Measurements from ENCODE around the gene TFF1. TPM values are rescaled to one million over a fixed set of nuclear protein-coding genes. Genes with fewer than 3 reads are reported as not detected.
A peak's percentile ranks its signal among the peaks of the same experiment; 100 is the strongest.

TFF1 gene
- total and polyA plus RNA-seq, 4 experiments from 2014 or later: not detected

GRCh38 chr21:42358937-42359336 lies 7.4 kb downstream of the TFF1 start:
- no peak for DNase-seq
- Histone ChIP-seq H3K4me1 (ENCODE audit: insufficient read depth, low read length) (no peaks in the 10 kb centered on the region), H3K36me3 (ENCODE audit: insufficient read depth, low read length) (no peaks in the 10 kb centered on the region), H3K9me3 (ENCODE audit: control insufficient read depth in 1 of 2, low read length in 2 of 2) (no peaks in the 10 kb centered on the region), H3K4me3 (ENCODE audit: low read length in 2 of 2) (no peak overlapping the region), H3K27me3 (ENCODE audit: insufficient read depth, low read length) (no peaks in the 10 kb centered on the region), H3K27ac (ENCODE audit: low read depth, low read length) (no peak overlapping the region)
- H3K27ac Mint-ChIP-seq: peak overlapping the region in 1 of 7 donors; percentile 41
- no peaks in the 10 kb centered on the region for H3K4me1 Mint-ChIP-seq
- no peak overlapping the region for H3K4me3 Mint-ChIP-seq
- peaks cover 0 to 3% of the 10 kb centered on the region in 2 donors for H3K27me3 Mint-ChIP-seq
- peaks cover 2 to 29% (median 18%) of the 10 kb centered on the region in 8 donors for H3K9me3 Mint-ChIP-seq
- H3K36me3 Mint-ChIP-seq: peaks cover 3 to 8% of the 10 kb centered on the region in 2 donors
- intact Hi-C loops (cut with micrococcal nuclease): no loop called here
- ChIA-PET CTCF (ENCODE audit: partially characterized antibody) (interaction anchor here (0.7 kb wide), 1 partner anchor 9 kb away, joined by 3 read pairs; no protein-coding TSS in a partner anchor), POLR2A (ENCODE audit: partially characterized antibody) (no interaction called here)

DNA sequence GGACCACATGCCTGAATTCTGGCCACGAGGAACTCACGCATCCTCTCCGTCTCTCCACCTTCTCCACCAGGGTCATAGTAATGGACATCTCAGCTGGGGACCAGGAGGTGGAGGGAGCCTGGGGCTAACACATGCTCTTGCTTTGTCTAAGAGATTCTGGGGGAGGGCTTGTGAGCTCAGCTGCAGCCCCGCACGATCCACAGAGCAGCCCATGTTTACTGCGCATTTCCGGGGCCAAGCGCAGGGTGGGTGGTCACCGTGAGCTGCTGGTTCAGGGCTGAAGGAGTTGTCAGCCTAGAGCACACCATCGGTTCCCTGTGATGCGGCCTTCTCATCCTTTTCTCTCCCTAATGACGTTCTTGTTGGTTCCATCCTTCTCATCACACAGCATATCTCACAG lies 8.1 kb downstream of the TFF1 start:
- peaks cover 2 to 33% (median 20%) of the 10 kb centered on the region in 8 donors for H3K9me3 Mint-ChIP-seq
- no peaks in the 10 kb centered on the region for H3K27me3 ChIP-seq (ENCODE audit: insufficient read depth, low read length)
- H3K4me3 ChIP-seq (ENCODE audit: low read length in 2 of 2): no peak overlapping the region
- CTCF ChIA-PET (ENCODE audit: partially characterized antibody): no interaction called here
- no peaks in the 10 kb centered on the region for H3K4me1 Mint-ChIP-seq
- no peak for DNase-seq
- H3K9me3 ChIP-seq (ENCODE audit: control insufficient read depth in 1 of 2, low read length in 2 of 2): no peaks in the 10 kb centered on the region
- intact Hi-C loops (cut with micrococcal nuclease): no loop called here
- no peak overlapping the region for H3K27ac Mint-ChIP-seq
- no peak overlapping the region for H3K4me3 Mint-ChIP-seq
- POLR2A ChIA-PET (ENCODE audit: partially characterized antibody): no interaction called here
- H3K36me3 ChIP-seq (ENCODE audit: insufficient read depth, low read length): no peaks in the 10 kb centered on the region
- no peak overlapping the region for H3K27ac ChIP-seq (ENCODE audit: low read depth, low read length)
- no peaks in the 10 kb centered on the region for H3K4me1 ChIP-seq (ENCODE audit: insufficient read depth, low read length)
- peaks cover 0 to 7% of the 10 kb centered on the region in 2 donors for H3K27me3 Mint-ChIP-seq
- peaks cover 3 to 8% of the 10 kb centered on the region in 2 donors for H3K36me3 Mint-ChIP-seq

GRCh38 chr21:42357307-42357706 lies 9.0 kb downstream of the TFF1 start:
- Mint-ChIP-seq H3K27me3 (peaks cover 2 to 7% of the 10 kb centered on the region in 2 donors), H3K27ac (no peak overlapping the region), H3K4me3 (no peak overlapping the region), H3K36me3 (peaks cover 3 to 8% of the 10 kb centered on the region in 2 donors), H3K4me1 (no peaks in the 10 kb centered on the region), H3K9me3 (peaks cover 2 to 33% (median 20%) of the 10 kb centered on the region in 8 donors)
- POLR2A ChIA-PET (ENCODE audit: partially characterized antibody): no interaction called here
- no peaks in the 10 kb centered on the region for H3K27me3 ChIP-seq (ENCODE audit: insufficient read depth, low read length)
- no peaks in the 10 kb centered on the region for H3K9me3 ChIP-seq (ENCODE audit: control insufficient read depth in 1 of 2, low read length in 2 of 2)
- H3K4me1 ChIP-seq (ENCODE audit: insufficient read depth, low read length): no peaks in the 10 kb centered on the region
- intact Hi-C loops (cut with micrococcal nuclease): no loop called here
- CTCF ChIA-PET (ENCODE audit: partially characterized antibody): interaction anchor here (1.1 kb wide), 1 partner anchor 47 kb away, joined by 3 read pairs; the partner anchor contains the start of gene UBASH3A
- DNase-seq: no peak
- H3K36me3 ChIP-seq (ENCODE audit: insufficient read depth, low read length): no peaks in the 10 kb centered on the region
- no peak overlapping the region for H3K4me3 ChIP-seq (ENCODE audit: low read length in 2 of 2)
- no peak overlapping the region for H3K27ac ChIP-seq (ENCODE audit: low read depth, low read length)

GRCh38 chr21:42356650-42357049 lies 9.7 kb downstream of the TFF1 start:
- Mint-ChIP-seq H3K27ac (no peak overlapping the region), H3K4me1 (no peaks in the 10 kb centered on the region), H3K9me3 (peaks cover 2 to 33% (median 20%) of the 10 kb centered on the region in 8 donors), H3K27me3 (peaks cover 2 to 7% of the 10 kb centered on the region in 2 donors), H3K4me3 (no peak overlapping the region), H3K36me3 (peaks cover 3 to 8% of the 10 kb centered on the region in 2 donors)
- no peaks in the 10 kb centered on the region for H3K27me3 ChIP-seq (ENCODE audit: insufficient read depth, low read length)
- H3K4me1 ChIP-seq (ENCODE audit: insufficient read depth, low read length): no peaks in the 10 kb centered on the region
- CTCF ChIA-PET (ENCODE audit: partially characterized antibody): interaction anchor here (1.1 kb wide), 1 partner anchor 47 kb away, joined by 3 read pairs; the partner anchor contains the start of gene UBASH3A
- POLR2A ChIA-PET (ENCODE audit: partially characterized antibody): no interaction called here
- DNase-seq: no peak
- no peaks in the 10 kb centered on the region for H3K36me3 ChIP-seq (ENCODE audit: insufficient read depth, low read length)
- H3K9me3 ChIP-seq (ENCODE audit: control insufficient read depth in 1 of 2, low read length in 2 of 2): no peaks in the 10 kb centered on the region
- H3K4me3 ChIP-seq (ENCODE audit: low read length in 2 of 2): no peak overlapping the region
- intact Hi-C loops (cut with micrococcal nuclease): no loop called here
- H3K27ac ChIP-seq (ENCODE audit: low read depth, low read length): no peak overlapping the region

- H3K27ac Mint-ChIP-seq: no peak overlapping the region
- Histone ChIP-seq H3K4me3 (ENCODE audit: low read length in 2 of 2) (no peak overlapping the region), H3K27ac (ENCODE audit: low read depth, low read length) (no peak overlapping the region), H3K9me3 (ENCODE audit: control insufficient read depth in 1 of 2, low read length in 2 of 2) (no peaks in the 10 kb centered on the region), H3K36me3 (ENCODE audit: insufficient read depth, low read length) (no peaks in the 10 kb centered on the region), H3K4me1 (ENCODE audit: insufficient read depth, low read length) (no peaks in the 10 kb centered on the region), H3K27me3 (ENCODE audit: insufficient read depth, low read length) (no peaks in the 10 kb centered on the region)
- H3K27me3 Mint-ChIP-seq: peaks cover 3 to 7% of the 10 kb centered on the region in 2 donors
- POLR2A ChIA-PET (ENCODE audit: partially characterized antibody): no interaction called here
- no peak for DNase-seq
- peaks cover 2 to 33% (median 20%) of the 10 kb centered on the region in 8 donors for H3K9me3 Mint-ChIP-seq
- peaks cover 3 to 8% of the 10 kb centered on the region in 2 donors for H3K36me3 Mint-ChIP-seq
- H3K4me1 Mint-ChIP-seq: no peaks in the 10 kb centered on the region
- intact Hi-C loops (cut with micrococcal nuclease): no loop called here
- no peak overlapping the region for H3K4me3 Mint-ChIP-seq
- CTCF ChIA-PET (ENCODE audit: partially characterized antibody): no interaction called here
Observed at GRCh38 chr21:42356046-42356445, 10.3 kb downstream of the TFF1 start.

DNA sequence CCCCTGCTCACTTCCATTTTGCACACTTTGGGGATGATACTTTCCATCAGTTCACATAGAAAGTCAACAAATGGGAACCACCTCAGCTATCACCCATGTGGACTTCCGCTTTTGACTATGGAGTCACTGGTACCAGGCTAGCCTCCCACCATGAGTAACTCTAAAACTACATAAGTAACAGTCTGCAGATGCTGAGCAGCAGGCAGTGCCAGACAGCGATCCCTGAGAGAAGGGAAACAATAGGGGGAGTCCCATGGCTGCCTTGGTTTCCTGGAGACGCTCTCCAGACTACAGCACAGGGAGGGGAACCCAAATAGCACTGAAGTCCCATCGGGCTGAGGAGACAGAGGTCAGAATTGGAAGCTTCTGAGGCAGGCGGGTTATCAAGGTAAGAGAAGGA lies 12.7 kb downstream of the TFF1 start:
- Mint-ChIP-seq H3K4me1 (no peaks in the 10 kb centered on the region), H3K27ac (no peak overlapping the region), H3K36me3 (peaks cover 3 to 8% of the 10 kb centered on the region in 2 donors), H3K9me3 (peaks cover 2 to 31% (median 20%) of the 10 kb centered on the region in 8 donors), H3K27me3 (peaks cover 3 to 7% of the 10 kb centered on the region in 2 donors), H3K4me3 (no peak overlapping the region)
- CTCF ChIA-PET (ENCODE audit: partially characterized antibody): no interaction called here
- no peaks in the 10 kb centered on the region for H3K9me3 ChIP-seq (ENCODE audit: control insufficient read depth in 1 of 2, low read length in 2 of 2)
- no peaks in the 10 kb centered on the region for H3K36me3 ChIP-seq (ENCODE audit: insufficient read depth, low read length)
- intact Hi-C loops (cut with micrococcal nuclease): no loop called here
- H3K4me1 ChIP-seq (ENCODE audit: insufficient read depth, low read length): no peaks in the 10 kb centered on the region
- POLR2A ChIA-PET (ENCODE audit: partially characterized antibody): no interaction called here
- no peak overlapping the region for H3K4me3 ChIP-seq (ENCODE audit: low read length in 2 of 2)
- H3K27ac ChIP-seq (ENCODE audit: low read depth, low read length): no peak overlapping the region
- H3K27me3 ChIP-seq (ENCODE audit: insufficient read depth, low read length): no peaks in the 10 kb centered on the region
- DNase-seq: no peak

GRCh38 chr21:42352441-42353095 lies 13.8 kb downstream of the TFF1 start:
- no peak for DNase-seq
- Mint-ChIP-seq H3K4me1 (no peaks in the 10 kb centered on the region), H3K9me3 (peaks cover 2 to 31% (median 20%) of the 10 kb centered on the region in 8 donors), H3K27ac (no peak overlapping the region), H3K36me3 (peaks cover 3 to 8% of the 10 kb centered on the region in 2 donors), H3K4me3 (no peak overlapping the region), H3K27me3 (peaks cover 3 to 5% of the 10 kb centered on the region in 2 donors)
- CTCF ChIA-PET (ENCODE audit: partially characterized antibody): no interaction called here
- no peak overlapping the region for H3K4me3 ChIP-seq (ENCODE audit: low read length in 2 of 2)
- intact Hi-C loops (cut with micrococcal nuclease): no loop called here
- H3K36me3 ChIP-seq (ENCODE audit: insufficient read depth, low read length): no peaks in the 10 kb centered on the region
- H3K27ac ChIP-seq (ENCODE audit: low read depth, low read length): no peak overlapping the region
- no peaks in the 10 kb centered on the region for H3K27me3 ChIP-seq (ENCODE audit: insufficient read depth, low read length)
- no peaks in the 10 kb centered on the region for H3K9me3 ChIP-seq (ENCODE audit: control insufficient read depth in 1 of 2, low read length in 2 of 2)
- H3K4me1 ChIP-seq (ENCODE audit: insufficient read depth, low read length): no peaks in the 10 kb centered on the region
- POLR2A ChIA-PET (ENCODE audit: partially characterized antibody): no interaction called here

All from CD4-positive, alpha-beta memory T cell (primary cell).